ENCODE results near the gene ZNF346.
"Not testable (repeated sequence)": the region's sequence is repeated elsewhere in the genome, so short reads cannot be mapped to it uniquely, and the experiment has no call there.

ZNF346 gene

DNA sequence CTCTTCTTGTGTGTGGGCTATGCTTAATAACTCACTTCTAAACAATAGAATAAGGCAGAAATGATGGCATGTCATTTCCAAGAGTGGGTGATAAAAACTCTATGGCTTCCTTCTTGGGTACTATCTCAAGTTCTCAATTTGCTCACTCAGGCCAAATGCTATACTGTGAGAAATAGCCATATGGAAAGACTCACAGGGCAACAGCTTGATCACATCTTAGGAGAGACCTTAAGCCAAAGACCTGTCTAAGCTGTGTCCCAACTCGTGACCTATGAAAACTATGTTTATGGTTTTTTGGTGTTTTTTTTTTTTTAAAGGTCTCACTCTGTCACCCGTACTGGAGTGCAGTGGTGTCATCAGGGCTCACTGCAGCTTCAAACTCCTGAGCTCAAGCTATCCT lies 13.8 kb upstream of the ZNF346 start:
- no peak for DNase-seq (ENCODE audit: low spot score)

DNA sequence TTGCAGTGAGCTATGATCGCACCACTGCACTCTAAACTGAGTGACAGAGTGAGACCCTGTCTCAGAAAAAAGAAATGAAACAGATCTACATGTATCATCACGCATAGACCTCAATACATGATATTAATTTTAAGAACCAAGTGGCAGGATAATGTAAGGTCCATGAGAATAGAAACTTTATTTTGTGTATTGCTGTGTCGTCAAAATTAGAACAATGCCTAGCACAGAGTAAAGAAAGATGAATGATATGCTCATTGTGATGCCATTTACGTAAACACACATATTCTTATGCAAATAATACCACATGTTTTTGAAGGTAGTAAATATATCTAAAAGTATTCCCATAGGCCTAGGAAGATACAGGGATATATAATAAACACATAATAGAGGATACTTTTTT lies 12.3 kb upstream of the ZNF346 start:
- no peak for DNase-seq (ENCODE audit: low spot score)

DNA sequence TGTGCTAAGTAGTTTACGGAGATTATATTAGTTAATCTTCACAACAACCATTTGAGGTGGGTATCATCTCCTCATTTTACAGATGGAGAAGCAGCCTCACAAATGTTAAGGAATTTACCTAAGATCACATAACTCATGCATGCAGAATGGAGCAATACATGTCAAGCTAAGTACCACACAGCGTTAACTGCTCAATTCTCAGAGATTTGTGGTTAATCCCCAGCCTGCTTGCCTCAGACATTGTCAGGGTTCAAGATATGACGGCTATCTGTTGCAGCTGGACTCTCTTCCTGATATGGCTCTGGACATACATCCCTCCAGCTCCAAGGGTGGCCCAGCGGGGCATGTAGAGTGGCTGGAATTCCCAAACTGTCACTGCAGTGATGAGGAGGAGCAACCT lies 7.3 kb upstream of the ZNF346 start:
- DNase-seq (ENCODE audit: low spot score), result no peak

DNA sequence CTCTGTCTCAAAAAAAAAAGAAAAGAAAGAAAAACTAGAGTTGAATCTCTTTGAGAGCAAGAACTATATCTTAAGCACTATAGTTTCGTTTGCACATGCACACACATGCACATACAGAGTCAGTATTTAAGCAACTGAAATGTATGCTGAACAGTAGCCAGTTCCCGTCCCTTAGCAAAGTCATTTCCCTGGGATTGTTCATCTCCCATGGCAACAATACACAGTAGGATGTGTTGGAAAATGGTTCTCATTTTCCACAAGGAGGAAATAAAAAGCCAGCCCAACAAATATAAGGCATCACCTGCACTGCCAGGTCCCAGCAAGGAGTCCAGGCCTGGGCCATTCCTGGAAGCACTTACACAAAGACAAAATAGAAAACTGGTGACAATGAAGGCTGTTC lies 4.2 kb upstream of the ZNF346 start:
- DNase-seq (ENCODE audit: low spot score), result no peak

DNA sequence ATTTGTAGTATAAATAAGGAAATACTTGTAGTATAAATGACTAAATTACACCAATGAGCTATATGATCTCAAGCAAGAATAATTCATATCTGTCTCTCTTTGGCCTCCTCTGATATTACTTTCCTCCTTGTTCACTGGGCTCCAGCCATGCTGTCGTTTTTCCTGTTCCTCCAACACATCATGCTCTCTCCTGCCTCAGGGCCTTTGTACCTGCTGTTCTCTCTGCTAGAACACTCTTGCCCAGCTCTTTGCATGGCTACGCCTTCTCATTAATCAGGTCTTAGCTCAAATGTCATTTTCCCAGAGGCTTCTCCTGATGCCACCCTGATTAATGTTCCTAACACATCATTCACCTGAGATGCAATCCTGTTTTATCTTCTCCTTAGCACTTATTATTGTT lies 2.5 kb upstream of the ZNF346 start:
- DNase-seq (ENCODE audit: low spot score), result no peak

DNA sequence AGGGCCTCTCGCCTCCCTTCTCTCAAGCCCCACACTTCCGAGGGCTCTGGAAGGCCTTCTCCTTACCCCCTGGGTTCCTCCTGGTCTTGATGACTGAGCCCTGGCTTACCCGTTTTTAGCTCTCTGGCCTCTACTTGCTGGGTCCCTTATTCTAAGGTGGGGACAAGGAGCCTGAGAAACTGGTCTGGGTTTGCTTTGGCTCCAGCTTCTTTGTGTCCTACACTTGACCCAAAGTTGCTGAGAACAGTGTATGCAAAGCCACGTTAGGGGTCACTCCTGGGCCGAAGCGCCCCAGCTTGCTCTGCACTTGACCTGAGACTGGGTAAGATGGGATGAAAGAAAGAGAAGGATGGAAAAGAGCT lies 788 bp downstream of the ZNF346 start:
- peak; percentile 21 for DNase-seq (ENCODE audit: low spot score)

DNA sequence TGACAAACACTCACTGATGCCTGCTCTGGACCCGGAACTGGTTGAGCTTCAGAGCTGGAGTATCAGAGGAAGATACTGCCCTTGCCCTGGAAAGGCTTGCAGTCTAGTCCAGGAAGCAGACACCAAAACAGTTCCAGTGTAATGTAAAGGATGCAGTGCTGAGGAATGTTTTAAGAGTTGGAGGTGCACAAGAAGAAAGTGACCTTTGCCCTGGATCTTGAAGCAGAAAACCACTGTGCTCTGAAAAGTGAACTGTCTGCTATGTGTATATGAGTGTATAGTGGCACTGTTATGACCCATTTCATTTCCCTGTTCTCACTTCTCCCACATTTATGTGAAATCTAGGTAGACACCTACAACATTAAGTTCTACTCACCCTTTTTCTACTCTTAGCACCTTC lies 2.1 kb downstream of the ZNF346 start:
- DNase-seq (ENCODE audit: low spot score), result no peak

DNA sequence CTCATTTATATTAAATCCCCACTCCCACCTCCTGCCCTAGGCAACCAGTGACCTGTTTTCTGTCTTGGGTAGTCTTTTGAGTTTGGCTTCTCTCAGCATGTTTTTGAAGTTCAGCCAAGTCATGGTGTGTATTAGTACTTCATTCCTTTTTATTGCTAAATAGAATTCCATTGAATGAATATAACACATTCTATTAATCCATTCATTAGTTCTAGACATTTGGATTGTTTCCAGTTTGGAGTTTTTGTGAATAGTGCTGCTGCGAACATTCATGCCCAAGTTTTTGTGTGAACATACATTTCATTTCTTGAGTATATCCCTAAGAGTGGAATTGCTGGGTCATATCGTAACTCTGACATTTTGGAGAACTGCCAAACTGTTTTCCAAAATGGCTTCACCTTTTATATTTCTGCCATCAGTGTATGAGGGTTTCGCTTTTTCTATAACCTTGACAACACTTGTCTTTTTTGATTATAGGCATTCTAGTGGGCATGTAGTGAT lies 2.7 kb downstream of the ZNF346 start:
- peak; percentile 75 for DNase-seq (ENCODE audit: low spot score)

DNA sequence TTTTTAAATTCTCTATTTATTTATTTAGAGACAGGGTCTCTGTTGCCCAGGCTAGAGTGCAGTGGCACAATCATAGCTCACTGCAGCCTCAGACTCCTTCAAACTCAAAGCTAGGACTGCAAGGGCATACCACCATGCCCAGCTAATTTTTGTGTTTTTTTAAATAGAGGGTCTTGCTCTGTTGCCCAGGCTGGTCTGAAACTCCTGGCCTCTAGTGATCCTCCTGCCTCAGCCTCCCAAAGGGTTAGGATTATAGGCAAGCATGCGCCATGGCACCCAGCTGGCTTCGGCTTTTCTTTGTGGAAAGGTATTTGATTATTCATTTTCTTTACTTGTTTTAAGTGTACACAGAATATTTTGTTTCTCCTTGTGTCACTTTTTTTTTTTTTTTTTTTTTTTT lies 5.2 kb downstream of the ZNF346 start:
- no peak for DNase-seq (ENCODE audit: low spot score)

DNA sequence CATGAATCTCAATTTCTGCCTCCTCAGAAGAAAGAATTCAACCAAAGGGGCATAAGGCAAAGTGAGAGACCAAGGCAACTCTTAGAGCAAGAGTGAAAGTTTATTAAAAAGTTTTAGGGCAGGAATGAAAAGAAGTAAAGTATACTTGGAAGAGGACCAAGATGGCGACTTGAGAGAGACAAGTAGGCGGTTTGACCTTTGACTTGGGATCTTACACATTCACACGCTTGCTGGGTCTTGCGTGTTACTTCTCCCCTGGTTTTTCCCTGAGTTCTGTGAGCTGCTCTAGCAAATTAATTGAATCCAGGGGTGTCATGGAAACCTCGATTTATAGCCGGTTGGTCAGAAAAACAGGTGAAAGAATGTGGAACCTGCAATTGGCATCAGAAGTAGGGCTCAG lies 7.0 kb downstream of the ZNF346 start:
- DNase-seq (ENCODE audit: low spot score), result no peak

DNA sequence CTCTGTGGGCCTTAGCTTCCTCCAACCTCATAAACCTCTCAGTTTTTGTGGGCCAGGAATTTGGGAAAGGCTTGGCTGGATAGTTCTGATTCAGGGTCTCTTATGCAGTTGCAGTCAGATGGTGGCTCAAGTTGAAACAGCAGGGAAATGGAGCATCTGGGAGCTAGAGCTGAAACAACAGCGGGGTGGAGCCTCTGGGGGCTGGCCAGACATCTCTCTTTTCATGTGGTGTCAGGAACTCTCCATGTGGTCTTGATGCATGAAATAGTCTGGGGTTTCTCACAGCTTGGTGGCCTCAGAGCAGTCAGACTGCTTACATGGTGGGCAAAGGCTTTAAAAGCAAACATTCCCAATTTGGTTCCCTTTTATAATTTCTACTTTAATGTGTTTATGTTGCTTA lies 13.5 kb downstream of the ZNF346 start:
- no peak for DNase-seq (ENCODE audit: low spot score)

DNA sequence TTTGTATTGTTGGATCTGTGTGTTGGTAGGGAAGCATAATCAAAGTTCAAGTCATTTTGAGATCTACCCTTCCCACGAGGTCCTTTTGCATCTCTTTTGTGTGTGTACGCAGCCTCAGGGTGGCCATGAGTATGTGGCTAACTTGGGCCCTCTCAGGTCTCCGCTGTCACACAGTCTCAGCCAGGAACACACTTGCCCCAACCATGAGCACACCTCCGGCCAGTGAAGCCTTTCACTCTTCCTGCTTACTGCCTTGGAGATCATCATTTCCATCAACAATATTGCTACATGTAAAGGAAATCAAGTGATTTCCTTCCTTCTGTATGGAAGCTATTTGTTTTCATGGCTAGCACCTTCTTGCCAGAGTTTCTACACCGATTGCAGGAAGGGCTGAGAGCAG lies 13.9 kb downstream of the ZNF346 start:
- DNase-seq (ENCODE audit: low spot score), result no peak

DNA sequence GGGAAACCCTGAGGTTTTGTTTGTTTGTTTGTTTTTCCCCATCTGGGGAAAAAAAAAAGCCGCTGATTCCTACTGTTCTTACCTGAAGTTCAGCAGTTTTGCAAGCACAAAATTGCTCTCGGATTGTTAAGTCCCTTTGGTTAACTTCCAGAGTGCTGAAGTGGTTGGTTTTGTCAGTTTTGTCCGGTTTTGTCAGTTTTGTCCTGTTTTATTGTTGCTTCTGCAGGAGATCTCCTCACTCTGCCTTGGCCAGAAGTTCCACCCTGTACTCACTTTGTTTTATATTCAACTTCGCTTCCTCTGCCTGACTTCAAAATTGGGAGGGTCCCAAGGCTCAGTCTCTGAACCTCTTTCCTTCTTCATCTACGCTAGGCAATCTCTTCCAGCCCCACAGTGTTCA lies 14.4 kb downstream of the ZNF346 start:
- DNase-seq (ENCODE audit: low spot score), result no peak

DNA sequence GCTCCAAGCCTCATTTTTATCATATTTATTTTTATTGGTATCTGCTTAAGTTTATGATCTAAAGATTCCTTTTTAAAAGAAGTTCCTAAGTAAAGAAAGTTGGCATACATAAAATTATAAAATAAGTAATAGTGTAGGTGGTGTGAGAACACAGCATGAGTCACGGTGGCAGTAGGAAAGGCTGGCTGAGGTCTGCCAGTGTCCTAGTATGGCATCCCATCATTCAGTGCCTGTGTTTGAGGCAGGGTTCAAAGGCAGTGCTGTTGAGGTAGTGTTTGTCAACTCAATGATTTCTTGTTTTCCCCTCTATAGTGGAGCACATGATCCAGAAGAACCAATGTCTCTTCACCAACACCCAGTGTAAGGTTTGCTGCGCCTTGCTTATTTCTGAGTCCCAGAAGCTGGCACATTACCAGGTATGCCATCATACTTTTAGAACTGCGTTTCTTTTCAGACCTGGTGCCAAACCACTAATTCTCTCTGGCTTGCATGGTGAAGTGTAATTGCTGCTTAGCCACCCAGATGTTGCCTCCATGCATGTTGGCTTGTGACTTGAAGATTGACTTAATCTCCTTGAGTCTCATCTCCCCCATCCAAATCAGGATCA lies 18.4 kb downstream of the ZNF346 start:
- no peak for DNase-seq (ENCODE audit: low spot score)

DNA sequence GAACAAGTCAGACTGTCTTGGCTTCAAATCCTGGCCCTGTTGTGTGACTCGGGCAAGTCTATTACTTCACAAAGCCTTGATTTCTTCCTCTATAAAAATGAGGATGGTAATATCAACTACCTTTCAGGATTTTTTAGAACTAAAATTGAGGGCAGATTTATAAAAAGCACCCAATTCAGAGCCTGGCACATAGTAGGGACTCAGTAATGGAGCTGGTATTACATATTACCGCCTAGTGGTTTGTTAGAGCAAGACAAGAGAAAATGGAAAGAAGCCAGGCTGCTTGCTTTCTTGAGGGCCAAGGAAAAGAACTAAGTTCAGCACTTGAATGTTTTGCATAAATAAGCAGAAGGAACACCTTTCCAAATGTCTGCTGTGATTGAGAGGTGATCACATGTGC lies 19.4 kb downstream of the ZNF346 start:
- DNase-seq (ENCODE audit: low spot score), result no peak

DNA sequence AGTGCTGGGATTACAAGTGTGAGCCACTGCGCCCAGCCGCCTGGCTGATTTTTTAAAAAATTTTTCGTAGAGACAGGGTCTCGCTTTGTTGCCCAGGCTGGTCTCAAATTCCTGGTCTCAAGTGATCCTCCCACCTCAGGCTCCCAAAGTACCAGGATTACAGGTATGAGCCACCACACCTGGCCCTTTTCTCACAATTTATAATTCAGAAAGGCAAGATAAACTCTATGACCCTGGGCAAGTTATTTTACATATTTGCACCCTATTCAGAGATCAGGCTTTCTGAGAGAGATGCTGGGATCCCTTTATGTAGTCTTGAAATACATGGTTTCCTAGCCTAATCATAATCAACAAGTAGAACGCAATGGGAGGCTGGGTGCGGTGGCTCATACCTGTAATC lies 20.6 kb downstream of the ZNF346 start:
- no peak for DNase-seq (ENCODE audit: low spot score)

DNA sequence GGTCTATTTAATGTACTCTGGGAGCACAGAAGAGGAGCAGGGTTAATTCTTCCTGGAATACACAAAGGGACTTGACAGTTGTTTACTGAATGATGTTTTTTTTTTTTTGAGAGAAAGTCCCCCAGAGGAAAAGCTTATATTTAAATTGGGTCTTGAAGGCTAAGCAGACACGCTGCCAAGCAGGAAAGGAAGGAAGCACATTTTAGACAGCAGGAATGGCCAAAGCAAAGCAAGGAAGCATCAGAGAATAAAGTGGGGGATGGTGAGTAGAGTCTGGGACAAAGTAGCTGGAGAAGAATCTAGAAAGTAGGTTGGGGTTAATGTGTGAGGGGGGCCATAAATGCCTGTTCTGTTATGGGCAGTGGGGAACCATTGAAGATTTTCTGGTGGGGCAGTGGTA lies 21.5 kb downstream of the ZNF346 start:
- no peak for DNase-seq (ENCODE audit: low spot score)

DNA sequence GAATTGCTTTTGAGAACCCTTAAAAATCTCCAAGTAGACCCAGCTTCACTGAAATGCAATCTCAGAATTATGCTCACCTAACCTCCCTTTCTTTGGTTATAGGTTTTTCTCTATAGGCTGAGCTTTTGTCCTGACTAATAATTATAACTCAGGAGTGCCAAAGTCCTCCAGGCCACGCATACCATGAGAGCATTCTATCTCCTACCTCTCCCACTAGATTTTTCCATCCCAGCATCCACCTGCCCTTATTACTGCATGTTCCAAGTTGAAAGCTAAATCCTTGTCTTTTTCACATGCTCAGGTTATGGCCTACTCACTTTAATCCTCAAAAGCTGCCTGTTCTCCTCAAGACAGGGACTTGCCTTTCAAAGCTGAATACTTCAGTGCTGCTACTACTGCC lies 22.1 kb downstream of the ZNF346 start:
- no peak for DNase-seq (ENCODE audit: low spot score)

DNA sequence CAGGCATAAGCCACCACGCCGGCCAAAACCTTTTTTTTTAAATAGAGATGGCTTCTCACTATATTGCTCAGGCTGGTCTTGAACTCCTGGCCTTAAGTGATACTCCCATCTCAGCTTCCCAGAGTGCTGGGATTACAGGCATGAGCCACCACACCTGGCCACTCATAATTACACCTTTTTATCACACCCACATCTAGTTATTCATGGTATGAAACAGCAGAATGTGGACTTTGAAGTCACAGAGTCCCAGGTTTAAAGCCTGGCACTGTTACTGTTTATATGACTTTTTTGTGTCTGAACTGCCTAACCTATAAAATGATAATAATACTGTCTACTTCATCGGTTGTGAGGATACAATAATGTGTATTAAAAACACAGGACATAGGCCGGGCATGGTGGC lies 23.1 kb downstream of the ZNF346 start:
- DNase-seq (ENCODE audit: low spot score), result no peak

DNA sequence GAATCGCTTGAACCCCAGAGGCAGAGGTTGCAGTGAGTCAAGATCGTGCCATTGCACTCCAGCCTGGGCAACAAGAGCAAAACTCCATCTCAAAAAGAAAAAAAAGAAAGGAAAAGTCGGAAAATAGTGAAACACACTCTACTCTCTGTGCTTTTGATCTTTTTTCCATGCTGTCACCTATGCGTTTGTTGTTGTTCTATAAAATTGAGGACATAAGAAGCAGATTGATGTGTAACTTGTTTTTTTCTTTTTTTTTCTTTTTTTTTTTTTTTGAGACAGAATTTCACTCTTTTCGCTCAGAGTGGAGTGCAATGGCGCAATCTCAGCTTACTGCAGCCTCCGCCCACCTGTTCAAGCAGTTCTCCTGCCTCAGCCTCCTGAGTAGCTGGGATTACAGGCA lies 26.0 kb downstream of the ZNF346 start:
- not testable (repeated sequence) for DNase-seq (ENCODE audit: low spot score)

DNA sequence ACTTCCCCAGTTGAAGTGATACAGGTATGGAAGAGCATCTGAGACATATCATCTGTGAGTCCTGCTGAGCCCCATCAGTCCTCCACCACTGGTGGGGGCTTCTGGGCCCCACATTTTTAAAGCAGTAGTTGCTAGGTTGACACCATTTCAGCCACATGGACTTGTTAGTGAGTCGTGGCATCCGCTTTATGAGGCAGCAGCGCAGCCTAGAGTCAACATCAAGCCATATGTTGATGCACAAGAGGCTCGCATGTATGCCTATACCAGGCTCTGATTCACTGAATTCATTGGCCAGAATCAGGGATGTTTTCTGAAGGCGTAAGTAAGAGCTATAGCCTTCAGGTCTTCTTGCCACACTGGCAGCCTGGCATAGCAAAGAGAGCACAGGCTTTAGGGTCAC lies 26.8 kb downstream of the ZNF346 start:
- DNase-seq (ENCODE audit: low spot score), result peak; percentile 45

DNA sequence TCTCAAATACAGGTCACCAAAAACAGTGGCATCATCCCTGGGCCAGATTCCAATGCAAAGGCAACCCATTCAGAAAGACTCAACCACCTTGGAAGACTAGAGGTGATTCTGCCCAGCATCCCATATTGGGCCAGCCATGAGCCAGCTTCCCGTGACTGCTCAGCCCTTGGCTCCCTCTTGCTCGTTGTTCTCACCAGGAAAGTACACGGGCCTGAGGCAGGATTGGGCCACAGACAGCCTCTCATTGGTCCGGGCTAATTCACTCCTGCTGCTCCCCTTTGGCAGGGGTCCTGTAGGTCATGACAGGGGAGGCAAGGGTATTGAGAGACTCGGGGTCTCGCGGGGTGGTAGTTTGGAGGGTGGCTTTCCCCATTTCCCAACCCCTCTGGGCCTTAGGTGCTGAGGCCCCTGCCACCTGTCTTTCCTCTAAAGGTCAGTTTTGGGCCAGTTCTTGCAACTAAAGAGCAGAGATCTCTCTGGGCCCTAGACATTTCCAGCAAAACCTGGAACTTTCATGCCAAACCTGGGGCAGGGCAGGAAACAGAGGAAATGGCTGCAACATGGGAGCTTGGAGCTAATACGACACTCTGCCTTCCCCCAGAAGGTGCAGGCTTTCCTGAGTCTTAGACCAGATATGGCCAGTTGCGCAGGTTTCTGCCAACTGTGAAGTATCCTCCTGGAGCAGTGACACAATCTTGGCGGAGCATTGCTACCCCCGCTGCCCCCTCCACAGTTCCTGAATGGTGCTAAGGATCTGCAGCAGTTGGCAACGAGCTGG lies 42.2 kb downstream of the ZNF346 start:
- no peak for DNase-seq (ENCODE audit: low spot score)

DNA sequence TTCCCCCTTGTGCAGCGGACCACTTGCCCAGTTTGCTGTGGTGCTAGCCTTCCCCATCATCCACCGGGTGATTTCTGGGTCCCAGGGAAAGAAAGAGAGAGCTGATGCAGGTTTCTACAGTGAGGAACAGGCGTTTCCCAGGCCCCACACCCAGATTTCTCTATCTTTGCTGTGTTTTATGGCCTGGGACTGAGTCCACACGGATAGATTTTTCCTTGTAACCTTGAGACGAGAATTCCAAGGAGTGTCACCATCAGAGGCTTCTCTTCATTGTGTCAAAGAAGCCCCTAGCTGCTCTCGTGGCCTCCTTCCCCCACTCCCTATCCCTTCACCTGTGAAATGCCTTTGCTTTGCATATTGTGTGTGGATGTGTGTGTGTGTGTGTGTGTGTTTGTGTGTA lies 43.0 kb downstream of the ZNF346 start:
- no peak for DNase-seq (ENCODE audit: low spot score)

DNA sequence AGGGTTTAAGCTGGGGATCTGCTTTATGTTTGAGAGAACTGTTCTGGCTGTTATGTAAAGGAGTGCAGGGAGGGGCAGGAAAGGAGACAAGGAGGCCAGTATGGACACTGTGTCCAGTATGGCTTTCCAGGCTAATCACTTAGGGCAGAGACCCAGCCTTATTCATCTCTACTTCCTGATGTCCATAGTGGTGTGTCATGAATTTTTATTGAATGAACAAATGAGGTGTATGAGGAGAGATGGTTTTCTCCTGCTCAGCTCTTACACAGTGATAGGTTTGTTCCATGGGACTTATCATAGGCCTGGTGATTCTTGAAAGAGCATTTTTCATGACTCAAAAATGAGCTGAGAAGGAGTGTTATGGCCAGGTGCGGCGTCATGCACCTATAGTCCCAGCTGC lies 43.7 kb downstream of the ZNF346 start:
- DNase-seq (ENCODE audit: low spot score), result no peak

Data from hematopoietic multipotent progenitor cell treated with erythropoietin and hydrocortisone succinate and interleukin-3 and kit ligand, for 15 days (in vitro differentiated cells).